ENCODE results near the gene AKAP13. TPM values are rescaled to one million over a fixed set of nuclear protein-coding genes. Genes with fewer than 3 reads are reported as not detected.
A peak's percentile ranks its signal among the peaks of the same experiment; 100 is the strongest.

AKAP13 gene
- total and polyA plus RNA-seq, 2 of the 13 experiments (the other 11 are each of a cell fraction or from before 2014, with no cell fraction given), result 6.7 to 27.1 TPM

DNA sequence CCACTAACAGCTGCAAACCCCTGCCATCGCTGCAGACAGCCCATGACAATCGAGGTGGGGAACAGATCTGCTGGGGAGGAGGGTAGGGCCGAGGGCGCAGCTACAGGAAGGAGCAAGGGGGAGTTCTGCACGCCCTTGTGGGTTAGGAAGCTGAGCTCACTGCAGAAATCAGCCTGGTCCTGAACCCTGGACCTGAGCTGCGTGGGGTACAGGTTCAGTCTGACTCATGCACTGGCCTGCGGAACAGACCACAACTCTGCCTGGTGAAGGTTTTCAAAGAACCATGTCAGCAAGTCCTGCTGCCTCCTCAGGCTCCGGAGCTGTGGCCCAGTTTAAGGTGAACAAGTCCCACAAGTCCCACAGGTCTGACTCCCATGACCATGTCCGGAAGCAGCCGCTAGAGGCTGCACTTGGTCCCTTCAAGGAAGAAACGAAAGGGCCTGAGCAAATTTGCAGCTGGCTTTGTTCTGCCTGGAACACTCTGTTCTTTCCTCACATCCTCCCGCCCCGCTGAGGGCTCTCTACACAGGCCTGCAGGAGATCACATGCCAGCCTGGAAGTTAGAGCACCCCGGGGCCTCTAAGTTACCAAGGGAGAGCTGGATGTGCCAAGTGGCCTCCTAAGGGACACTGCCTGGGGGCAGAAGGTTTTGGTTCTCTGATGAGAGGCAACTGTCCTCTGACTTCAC lies 49.4 kb upstream of the AKAP13 start (continued):
- TF ChIP-seq, protein P1, sequence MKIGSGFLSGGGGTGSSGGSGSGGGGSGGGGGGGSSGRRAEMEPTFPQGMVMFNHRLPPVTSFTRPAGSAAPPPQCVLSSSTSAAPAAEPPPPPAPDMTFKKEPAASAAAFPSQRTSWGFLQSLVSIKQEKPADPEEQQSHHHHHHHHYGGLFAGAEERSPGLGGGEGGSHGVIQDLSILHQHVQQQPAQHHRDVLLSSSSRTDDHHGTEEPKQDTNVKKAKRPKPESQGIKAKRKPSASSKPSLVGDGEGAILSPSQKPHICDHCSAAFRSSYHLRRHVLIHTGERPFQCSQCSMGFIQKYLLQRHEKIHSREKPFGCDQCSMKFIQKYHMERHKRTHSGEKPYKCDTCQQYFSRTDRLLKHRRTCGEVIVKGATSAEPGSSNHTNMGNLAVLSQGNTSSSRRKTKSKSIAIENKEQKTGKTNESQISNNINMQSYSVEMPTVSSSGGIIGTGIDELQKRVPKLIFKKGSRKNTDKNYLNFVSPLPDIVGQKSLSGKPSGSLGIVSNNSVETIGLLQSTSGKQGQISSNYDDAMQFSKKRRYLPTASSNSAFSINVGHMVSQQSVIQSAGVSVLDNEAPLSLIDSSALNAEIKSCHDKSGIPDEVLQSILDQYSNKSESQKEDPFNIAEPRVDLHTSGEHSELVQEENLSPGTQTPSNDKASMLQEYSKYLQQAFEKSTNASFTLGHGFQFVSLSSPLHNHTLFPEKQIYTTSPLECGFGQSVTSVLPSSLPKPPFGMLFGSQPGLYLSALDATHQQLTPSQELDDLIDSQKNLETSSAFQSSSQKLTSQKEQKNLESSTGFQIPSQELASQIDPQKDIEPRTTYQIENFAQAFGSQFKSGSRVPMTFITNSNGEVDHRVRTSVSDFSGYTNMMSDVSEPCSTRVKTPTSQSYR (CRISPR knock-in tag; IDR thresholded peaks at IDR 0.05; ENCODE audit: borderline replicate concordance), result no peak
- TF ChIP-seq RXRB (CRISPR knock-in tag; IDR thresholded peaks at IDR 0.05; ENCODE audit: borderline replicate concordance) (peak; percentile 35; the same call in 1 of the 2 replicates), GTF2F1 (IDR thresholded peaks at IDR 0.05; ENCODE audit: low read length) (0 out of 2 replicates have a peak, but pooled peaks have one; percentile 10), SCMH1 (CRISPR knock-in tag; IDR thresholded peaks at IDR 0.05; ENCODE audit: borderline replicate concordance) (no peak), SP4 (CRISPR knock-in tag; IDR thresholded peaks at IDR 0.05) (no peak), ZNF225 (CRISPR knock-in tag; IDR thresholded peaks at IDR 0.05) (0 out of 2 replicates have a peak, but pooled peaks have one; percentile 21), ZNF343 (CRISPR knock-in tag; IDR thresholded peaks at IDR 0.05) (0 out of 2 replicates have a peak, but pooled peaks have one; percentile 26), ISL2 (CRISPR knock-in tag; IDR thresholded peaks at IDR 0.05) (0 out of 2 replicates have a peak, but pooled peaks have one; percentile 44), ZNF143 (CRISPR knock-in tag; IDR thresholded peaks at IDR 0.05) (0 out of 2 replicates have a peak, but pooled peaks have one; percentile 18), YY1 (IDR thresholded peaks at IDR 0.05; ENCODE audit: insufficient read depth, insufficient replicate concordance, low read depth, low read length) (peak; percentile 44), DMAP1 (CRISPR knock-in tag; IDR thresholded peaks at IDR 0.05) (peak; percentile 36; the same call in 1 of the 2 replicates), MTF1 (CRISPR knock-in tag; IDR thresholded peaks at IDR 0.05) (no peak)
- TF ChIP-seq, protein P2, sequence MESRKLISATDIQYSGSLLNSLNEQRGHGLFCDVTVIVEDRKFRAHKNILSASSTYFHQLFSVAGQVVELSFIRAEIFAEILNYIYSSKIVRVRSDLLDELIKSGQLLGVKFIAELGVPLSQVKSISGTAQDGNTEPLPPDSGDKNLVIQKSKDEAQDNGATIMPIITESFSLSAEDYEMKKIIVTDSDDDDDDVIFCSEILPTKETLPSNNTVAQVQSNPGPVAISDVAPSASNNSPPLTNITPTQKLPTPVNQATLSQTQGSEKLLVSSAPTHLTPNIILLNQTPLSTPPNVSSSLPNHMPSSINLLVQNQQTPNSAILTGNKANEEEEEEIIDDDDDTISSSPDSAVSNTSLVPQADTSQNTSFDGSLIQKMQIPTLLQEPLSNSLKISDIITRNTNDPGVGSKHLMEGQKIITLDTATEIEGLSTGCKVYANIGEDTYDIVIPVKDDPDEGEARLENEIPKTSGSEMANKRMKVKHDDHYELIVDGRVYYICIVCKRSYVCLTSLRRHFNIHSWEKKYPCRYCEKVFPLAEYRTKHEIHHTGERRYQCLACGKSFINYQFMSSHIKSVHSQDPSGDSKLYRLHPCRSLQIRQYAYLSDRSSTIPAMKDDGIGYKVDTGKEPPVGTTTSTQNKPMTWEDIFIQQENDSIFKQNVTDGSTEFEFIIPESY (CRISPR knock-in tag; IDR thresholded peaks at IDR 0.05), result no peak; the same call in 1 of the 2 replicates
- TF ChIP-seq, protein P3, sequence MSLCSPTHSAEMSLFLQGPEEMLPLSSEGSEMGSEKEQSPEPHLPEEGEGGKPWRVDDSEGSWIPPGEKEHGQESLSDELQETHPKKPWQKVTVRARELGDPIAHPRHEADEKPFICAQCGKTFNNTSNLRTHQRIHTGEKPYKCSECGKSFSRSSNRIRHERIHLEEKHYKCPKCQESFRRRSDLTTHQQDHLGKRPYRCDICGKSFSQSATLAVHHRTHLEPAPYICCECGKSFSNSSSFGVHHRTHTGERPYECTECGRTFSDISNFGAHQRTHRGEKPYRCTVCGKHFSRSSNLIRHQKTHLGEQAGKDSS (CRISPR knock-in tag; IDR thresholded peaks at IDR 0.05; ENCODE audit: borderline replicate concordance, low read depth), result peak; percentile 39; the same call in 1 of the 2 replicates
- TF ChIP-seq, protein P4, sequence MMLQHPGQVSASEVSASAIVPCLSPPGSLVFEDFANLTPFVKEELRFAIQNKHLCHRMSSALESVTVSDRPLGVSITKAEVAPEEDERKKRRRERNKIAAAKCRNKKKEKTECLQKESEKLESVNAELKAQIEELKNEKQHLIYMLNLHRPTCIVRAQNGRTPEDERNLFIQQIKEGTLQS (CRISPR knock-in tag; IDR thresholded peaks at IDR 0.05), result peak; percentile 60; the same call in 1 of the 2 replicates
- TF ChIP-seq, protein P5, sequence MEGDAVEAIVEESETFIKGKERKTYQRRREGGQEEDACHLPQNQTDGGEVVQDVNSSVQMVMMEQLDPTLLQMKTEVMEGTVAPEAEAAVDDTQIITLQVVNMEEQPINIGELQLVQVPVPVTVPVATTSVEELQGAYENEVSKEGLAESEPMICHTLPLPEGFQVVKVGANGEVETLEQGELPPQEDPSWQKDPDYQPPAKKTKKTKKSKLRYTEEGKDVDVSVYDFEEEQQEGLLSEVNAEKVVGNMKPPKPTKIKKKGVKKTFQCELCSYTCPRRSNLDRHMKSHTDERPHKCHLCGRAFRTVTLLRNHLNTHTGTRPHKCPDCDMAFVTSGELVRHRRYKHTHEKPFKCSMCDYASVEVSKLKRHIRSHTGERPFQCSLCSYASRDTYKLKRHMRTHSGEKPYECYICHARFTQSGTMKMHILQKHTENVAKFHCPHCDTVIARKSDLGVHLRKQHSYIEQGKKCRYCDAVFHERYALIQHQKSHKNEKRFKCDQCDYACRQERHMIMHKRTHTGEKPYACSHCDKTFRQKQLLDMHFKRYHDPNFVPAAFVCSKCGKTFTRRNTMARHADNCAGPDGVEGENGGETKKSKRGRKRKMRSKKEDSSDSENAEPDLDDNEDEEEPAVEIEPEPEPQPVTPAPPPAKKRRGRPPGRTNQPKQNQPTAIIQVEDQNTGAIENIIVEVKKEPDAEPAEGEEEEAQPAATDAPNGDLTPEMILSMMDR (CRISPR knock-in tag; IDR thresholded peaks at IDR 0.05), result peak; percentile 89
- TF ChIP-seq, protein P6, sequence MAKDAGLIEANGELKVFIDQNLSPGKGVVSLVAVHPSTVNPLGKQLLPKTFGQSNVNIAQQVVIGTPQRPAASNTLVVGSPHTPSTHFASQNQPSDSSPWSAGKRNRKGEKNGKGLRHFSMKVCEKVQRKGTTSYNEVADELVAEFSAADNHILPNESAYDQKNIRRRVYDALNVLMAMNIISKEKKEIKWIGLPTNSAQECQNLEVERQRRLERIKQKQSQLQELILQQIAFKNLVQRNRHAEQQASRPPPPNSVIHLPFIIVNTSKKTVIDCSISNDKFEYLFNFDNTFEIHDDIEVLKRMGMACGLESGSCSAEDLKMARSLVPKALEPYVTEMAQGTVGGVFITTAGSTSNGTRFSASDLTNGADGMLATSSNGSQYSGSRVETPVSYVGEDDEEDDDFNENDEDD (CRISPR knock-in tag; IDR thresholded peaks at IDR 0.05; ENCODE audit: borderline replicate concordance), result peak; percentile 25; the same call in 1 of the 2 replicates
- TF ChIP-seq, protein P7, sequence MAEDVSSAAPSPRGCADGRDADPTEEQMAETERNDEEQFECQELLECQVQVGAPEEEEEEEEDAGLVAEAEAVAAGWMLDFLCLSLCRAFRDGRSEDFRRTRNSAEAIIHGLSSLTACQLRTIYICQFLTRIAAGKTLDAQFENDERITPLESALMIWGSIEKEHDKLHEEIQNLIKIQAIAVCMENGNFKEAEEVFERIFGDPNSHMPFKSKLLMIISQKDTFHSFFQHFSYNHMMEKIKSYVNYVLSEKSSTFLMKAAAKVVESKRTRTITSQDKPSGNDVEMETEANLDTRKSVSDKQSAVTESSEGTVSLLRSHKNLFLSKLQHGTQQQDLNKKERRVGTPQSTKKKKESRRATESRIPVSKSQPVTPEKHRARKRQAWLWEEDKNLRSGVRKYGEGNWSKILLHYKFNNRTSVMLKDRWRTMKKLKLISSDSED (CRISPR knock-in tag; IDR thresholded peaks at IDR 0.05), result no peak
